Lower leg skin (tissue), 4 donors: Measurements from ENCODE around the gene FOS. TPM values are rescaled to one million over a fixed set of nuclear protein-coding genes. Genes with fewer than 3 reads are reported as not detected.
A peak's percentile ranks its signal among the peaks of the same experiment; 100 is the strongest.

ENCODE experiments used
- DNase-seq, 2 donors: peaks; one replicate each; pipeline ENCODE4 v3.0.0-alpha.2; 2019; ENCODE audit warnings: low spot score in 2 of 2
- H3K4me3 ChIP-seq: fragments of 200-600 bp; sonication (generic); 2 replicates; pipeline ENCODE4 v1.5.1; 2017; ENCODE audit warnings: mild to moderate bottlenecking, low read depth; ENCODE audit not compliant: poor library complexity, severe bottlenecking
- POLR2A ChIP-seq, 2 donors: fragments of 450-650 bp; IDR thresholded peaks; one replicate each; pipeline ENCODE4 v1.6.1; 2016 to 2017; ENCODE audit warnings: antibody characterized with exemption in 2 of 2, mild to moderate bottlenecking in 1 of 2, moderate library complexity in 1 of 2
- WGBS, 2 donors: methylation state at CpG; one replicate each; pipeline ENCODE4 v1.1.5; 2018; 5-methylcytosine and 5-hydroxymethylcytosine counted together
- intact Hi-C: fragments of 100-400 bp; cut with DNase I; formaldehyde crosslinking; loops from one replicate; pipeline ENCODE4 v1.15.0; 2023; ENCODE audit warnings: low total_unique reads
- total RNA-seq, 4 donors: library from RNA; depleted of rRNA; stranded (reverse); fragments of >200 nt; gene quantifications; one replicate each; pipeline ENCODE4 v1.1.0, GENCODE V29; 2016
- TF ChIP-seq, protein P1 (sequence below), 3 donors: fragments of 450-650 bp; IDR thresholded peaks; one replicate each; pipeline ENCODE4 v1.5.1; 2016; ENCODE audit warnings: antibody characterized with exemption in 3 of 3, mild to moderate bottlenecking in 3 of 3, moderate library complexity in 2 of 3

FOS gene
- total RNA-seq, 4 donors from 2014 or later, result 154 to 448 (median 330) TPM

DNA sequence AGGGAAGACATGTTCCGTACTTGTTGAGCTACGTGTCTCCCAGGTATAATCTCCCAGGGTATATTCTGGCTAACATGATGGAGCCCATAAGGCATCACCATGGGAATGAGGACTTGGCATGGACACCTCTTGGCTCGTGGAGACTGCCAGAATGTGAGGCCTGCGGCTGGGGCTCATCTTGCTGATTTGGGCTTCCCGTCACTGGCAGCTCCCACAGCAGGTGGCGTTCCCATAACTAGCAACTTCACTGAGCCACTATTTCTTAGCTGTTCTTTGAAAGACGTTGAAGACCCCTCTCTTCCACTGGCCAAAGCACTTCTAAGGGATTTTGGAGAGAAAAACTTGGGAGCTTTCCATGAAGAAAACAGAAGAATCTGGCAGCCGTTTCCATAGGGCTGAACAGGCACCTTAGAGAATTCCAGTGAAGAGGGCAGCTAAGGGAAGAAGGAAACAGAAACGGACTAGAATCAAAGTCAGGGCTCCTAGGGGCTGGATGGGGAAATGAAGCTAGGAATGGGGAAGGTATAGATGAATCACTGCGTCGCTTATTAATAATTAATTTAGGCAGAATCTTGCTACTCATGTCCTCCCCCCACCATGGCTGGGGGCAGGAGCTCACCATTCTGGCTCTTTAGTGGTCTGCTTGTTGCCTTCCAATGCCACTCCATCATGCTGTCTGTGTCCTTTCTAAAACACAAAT, 39.7 kb upstream of the FOS start:
- intact Hi-C loops, result loop anchor here (10.0 kb wide), 1 partner anchor 56 kb away; no protein-coding TSS in a partner anchor
- no peak overlapping the region for H3K4me3 ChIP-seq
- 52 to 55% methylated on average over 11 of the region's 11 CpGs for WGBS, 2 donors
- TF ChIP-seq POLR2A (IDR thresholded peaks at IDR 0.05), result no peak
- DNase-seq, result no peak

DNA sequence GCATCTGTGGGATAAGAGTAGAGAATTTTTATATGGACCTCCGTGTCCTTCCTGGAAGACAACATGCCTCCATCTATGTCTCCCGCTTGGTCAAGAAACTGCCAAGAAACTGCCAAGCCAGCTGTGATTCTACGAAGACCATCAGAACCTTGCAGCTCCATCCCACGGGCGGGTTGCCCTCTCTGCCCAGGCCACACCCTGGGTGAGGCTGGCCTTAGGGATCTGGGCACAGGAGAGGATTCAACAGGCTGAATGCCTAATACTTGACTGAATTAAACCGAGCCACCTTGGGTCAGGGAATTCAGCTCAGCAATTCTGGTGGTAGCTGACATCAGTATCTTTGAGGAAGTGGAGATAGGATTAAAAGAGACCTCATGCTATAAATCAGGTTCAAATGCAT, 37.8 kb upstream of the FOS start:
- H3K4me3 ChIP-seq, result no peak overlapping the region
- no peak for DNase-seq
- 81 to 85% methylated on average over 6 of the region's 6 CpGs for WGBS, 2 donors
- TF ChIP-seq, protein P1, sequence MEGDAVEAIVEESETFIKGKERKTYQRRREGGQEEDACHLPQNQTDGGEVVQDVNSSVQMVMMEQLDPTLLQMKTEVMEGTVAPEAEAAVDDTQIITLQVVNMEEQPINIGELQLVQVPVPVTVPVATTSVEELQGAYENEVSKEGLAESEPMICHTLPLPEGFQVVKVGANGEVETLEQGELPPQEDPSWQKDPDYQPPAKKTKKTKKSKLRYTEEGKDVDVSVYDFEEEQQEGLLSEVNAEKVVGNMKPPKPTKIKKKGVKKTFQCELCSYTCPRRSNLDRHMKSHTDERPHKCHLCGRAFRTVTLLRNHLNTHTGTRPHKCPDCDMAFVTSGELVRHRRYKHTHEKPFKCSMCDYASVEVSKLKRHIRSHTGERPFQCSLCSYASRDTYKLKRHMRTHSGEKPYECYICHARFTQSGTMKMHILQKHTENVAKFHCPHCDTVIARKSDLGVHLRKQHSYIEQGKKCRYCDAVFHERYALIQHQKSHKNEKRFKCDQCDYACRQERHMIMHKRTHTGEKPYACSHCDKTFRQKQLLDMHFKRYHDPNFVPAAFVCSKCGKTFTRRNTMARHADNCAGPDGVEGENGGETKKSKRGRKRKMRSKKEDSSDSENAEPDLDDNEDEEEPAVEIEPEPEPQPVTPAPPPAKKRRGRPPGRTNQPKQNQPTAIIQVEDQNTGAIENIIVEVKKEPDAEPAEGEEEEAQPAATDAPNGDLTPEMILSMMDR (IDR thresholded peaks at IDR 0.05), result no peak
- no peak for TF ChIP-seq POLR2A (IDR thresholded peaks at IDR 0.05)
- intact Hi-C loops, result no loop called here

DNA sequence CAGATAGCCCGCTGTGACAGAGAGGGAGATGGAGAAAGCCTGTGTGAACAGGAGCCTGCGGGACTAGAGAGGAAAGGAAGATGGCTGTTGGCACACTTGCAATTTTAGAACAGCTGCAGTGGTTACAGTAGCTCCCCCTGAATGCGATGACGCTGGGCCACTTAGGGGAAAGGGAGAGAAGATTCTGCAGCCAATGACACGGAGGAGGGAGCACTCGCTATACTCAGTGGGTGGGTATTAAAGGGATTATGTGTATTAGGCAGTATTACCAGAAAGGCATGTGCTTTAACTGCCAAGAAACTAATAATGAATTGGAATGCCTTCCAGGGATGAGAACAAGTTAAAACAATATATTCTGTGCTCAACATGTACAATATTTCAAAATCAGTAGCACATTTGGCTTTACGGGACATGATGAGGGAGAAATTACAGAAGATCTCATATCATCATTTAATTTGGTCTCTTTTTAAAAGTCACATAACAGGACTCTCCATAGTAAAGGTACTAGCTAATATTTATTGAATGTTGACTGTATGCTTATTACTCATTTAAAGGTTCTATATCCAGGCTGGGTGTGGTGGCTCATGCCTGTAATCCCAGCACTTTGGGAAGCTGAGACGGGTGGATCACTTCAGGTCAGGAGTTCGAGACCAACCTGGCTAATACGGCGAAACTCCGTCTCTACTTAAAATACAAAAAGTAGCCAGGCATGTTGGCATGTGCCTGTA, 35.9 kb upstream of the FOS start:
- peak in 1 of 2 donors; percentile 71 for DNase-seq
- intact Hi-C loops, result no loop called here
- H3K4me3 ChIP-seq, result no peak overlapping the region
- WGBS, 2 donors, result 33 to 34% methylated on average over 12 of the region's 12 CpGs
- TF ChIP-seq, protein P1 (IDR thresholded peaks at IDR 0.05), result no peak
- no peak for TF ChIP-seq POLR2A (IDR thresholded peaks at IDR 0.05)

DNA sequence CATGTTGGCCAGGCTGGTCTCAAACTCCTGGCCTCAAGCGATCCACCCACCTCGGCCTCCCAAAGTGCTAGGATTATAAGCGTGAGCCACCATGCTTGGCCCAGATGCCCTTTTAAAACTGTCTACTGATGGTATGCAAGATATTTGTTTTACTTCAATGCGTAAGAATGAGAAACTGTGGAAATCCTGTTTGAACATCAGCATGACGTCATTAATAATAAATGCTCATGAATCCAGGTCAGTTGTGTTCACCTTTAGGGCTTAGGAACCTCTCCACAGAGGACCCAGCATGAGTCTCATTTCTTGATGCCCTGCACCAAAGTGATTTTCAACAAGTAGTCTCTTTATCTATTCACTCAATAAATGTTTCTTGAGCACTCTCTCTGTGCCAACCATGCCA, 34.5 kb upstream of the FOS start:
- intact Hi-C loops, result no loop called here
- TF ChIP-seq, protein P1 (IDR thresholded peaks at IDR 0.05), result no peak
- no peak for TF ChIP-seq POLR2A (IDR thresholded peaks at IDR 0.05)

DNA sequence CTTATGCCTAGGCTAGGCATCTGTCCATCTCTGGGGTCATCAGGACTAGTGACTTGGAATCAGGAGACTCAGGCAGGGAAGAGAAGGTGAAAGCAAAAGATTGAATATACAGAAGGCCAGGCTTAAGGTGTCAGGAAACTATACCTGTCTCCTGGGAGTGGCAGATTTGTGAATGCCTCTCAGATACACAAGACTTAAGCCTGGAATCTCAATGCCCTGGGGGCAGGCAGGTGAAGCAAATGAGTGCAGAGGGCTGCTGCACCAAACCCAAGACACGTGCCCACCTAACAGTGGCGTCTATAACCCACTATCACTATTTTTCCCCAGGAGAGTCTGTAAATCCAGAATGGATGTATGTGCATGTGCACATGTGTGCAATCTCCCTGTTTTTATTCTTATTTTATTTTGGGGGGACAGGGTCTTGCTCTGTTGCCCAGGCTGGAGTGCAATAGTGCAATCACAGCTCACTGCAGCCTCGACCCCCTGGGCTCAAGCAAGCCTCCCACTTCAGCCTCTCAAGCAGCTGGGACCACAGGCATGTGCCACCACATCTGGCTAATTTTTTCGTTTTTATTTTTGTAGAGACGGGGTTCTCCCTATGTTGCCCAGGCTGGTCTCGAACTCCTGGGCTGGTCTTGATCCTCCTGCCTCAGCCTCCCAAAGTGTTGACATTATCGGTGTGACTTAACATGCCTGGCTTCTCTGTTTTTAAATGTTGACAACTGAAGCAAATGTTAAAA, 31.9 kb upstream of the FOS start:
- 74 to 80% methylated on average over 7 of the region's 7 CpGs for WGBS, 2 donors
- intact Hi-C loops, result no loop called here
- no peak overlapping the region for H3K4me3 ChIP-seq
- TF ChIP-seq, protein P1 (IDR thresholded peaks at IDR 0.05), result no peak
- TF ChIP-seq POLR2A (IDR thresholded peaks at IDR 0.05), result no peak
- no peak for DNase-seq

More for the DNA sequence above, 34.5 kb upstream of the FOS start:
- 77 to 81% methylated on average over 5 of the region's 5 CpGs for WGBS, 2 donors
- H3K4me3 ChIP-seq, result no peak overlapping the region
- DNase-seq, result no peak
